Nucleus accumbens (tissue), 56 donors: ENCODE data around the gene IL10RA.

Experiments
- DNase-seq, 56 donors: peaks; one replicate each; lab custom pipeline; 2025; lab: John Stamatoyannopoulos, UW

Gene IL10RA

DNA sequence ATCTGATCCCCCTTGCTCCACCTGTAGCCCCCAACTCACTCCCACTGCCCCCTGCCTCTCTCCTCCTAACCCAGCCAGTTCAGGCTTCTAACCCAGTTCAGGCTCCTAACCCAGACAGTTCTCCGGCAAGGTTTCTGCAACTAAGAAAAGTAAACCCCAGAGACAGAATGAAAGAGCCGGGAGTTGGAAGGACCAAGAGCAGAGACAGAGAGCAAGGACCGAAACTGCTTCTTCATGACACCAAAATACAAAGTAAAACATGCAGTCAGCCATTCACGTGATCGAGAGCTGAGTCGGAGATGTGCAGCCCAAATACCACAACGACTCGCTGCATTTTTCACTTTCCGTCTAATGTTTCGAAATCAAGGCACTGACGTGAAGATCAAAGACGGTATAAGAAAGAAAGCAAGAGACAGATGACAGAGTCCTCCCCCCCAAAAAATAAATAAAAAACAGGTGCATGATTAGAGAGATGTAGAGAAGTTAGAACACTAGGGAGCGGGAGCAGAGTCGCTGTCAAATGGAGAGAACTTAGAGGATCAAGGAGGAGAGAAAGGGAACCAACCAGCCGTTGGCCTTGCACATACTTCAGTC lies 884 bp downstream of the IL10RA start:
- DNase-seq: peak in 2 of 56 donors; percentile 26 to 30

DNA sequence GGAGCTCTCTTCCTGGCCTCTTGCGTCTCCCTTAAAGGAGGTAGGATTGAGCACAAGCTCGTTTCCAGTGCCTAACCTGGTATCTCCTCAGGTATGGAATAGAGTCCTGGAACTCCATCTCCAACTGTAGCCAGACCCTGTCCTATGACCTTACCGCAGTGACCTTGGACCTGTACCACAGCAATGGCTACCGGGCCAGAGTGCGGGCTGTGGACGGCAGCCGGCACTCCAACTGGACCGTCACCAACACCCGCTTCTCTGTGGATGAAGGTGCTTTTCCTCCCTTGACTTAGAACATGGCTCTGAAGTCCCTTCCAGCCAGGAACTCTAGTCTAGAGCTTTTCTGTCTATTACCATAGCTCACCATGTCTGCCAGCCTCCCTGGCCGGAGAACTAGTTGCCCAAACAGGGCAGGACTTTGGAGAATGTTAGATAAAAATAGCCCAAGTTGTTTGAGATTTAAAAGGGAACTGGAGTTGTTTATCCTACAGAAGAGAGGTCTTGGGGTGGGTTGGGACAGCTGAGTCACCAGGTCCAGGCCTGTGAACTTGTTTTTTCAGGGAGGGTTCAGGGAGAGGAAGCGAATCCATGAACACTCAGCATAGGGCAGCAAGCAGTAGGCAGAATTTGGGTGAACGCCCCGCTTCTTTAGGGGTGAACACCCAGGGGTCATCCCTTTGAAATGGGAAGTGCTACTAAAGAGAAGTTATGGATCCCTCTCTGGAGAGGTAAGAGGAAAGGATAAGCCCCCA lies 3.3 kb downstream of the IL10RA start:
- DNase-seq: peak in 1 of 56 donors; percentile 11

DNA sequence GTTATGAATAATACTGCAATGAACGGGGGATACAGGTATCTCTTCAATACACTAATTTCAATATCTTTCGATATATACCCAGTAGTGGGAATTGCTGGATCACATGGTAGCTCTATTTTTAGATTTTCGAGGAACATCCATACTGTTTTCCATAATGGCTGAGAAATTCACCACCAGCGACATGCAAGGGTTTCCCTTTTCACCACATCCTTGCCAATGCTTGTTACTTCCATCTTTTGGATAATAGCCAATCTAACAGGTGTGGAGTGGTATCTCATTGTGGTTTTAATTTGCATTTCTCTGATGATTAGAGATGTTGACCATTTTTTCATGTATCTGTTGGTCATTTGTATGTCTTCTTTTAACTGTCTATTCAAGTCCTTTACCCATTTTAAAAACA lies 5.9 kb downstream of the IL10RA start:
- no peak for DNase-seq

DNA sequence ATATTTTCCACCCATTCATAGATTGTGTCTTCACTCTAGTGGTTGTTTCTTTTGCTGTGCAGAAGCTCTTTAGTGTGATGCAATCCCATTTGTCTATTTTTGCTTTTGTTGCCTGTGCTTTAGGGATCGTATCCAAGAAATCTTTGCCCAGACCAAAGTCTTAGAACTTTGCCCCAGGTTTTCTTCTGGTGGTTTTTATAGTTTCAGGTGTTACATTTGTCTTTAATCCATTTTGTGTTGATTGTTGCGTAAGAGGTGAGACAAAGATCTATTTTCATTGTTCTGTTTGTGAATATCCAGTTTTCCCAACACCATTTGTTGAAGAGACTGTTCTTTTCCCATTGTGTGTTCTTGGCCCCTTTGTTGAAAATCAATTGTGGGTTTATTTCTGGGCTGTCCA lies 6.4 kb downstream of the IL10RA start:
- DNase-seq: no peak

DNA sequence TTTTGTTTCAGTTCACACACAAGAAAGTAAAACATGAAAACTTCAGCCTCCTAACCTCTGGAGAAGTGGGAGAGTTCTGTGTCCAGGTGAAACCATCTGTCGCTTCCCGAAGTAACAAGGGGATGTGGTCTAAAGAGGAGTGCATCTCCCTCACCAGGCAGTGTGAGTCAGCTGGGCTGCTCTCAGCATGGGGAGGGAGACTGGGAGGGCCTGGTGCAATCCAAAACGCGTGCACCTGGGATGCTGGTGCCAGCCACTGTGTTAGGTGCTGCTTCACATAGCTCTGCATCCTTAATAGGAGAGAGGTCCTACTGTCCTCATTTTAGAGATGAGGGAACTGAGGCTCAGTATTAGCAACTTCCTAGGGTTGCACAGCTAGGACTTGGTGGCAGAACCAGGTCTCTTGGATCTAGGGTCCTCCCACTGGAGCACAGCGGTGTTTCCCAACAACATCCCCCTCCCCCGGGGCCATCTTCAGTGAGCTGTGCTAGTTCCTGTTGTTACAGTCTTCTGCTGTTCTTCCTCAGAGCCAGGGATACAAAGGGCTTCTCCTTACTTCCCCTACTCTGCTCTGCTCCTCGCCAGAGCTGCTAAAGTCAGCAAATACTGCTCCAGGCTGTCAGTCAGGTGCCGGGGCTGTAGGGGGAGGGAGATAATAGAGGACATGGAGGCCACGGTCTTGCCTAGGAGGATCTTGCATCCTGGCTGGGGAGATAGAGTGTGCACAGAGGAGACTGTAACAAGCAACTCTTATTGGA lies 8.0 kb downstream of the IL10RA start:
- DNase-seq: peak in 1 of 56 donors; percentile 43

DNA sequence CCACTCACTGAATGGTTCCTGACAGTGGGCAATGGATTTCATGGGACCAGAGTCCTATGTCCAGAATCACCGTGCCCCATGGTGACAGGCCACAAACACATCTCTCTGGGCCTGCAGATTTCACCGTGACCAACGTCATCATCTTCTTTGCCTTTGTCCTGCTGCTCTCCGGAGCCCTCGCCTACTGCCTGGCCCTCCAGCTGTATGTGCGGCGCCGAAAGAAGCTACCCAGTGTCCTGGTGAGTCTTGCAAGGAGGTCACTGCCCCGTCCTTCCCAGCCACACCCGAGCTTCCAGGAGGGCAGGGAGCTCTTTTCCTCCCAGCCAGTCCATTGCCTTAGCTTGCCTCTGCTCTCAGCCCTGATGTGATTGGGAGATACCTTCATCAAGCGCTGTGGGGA lies 9.3 kb downstream of the IL10RA start:
- DNase-seq: no peak

DNA sequence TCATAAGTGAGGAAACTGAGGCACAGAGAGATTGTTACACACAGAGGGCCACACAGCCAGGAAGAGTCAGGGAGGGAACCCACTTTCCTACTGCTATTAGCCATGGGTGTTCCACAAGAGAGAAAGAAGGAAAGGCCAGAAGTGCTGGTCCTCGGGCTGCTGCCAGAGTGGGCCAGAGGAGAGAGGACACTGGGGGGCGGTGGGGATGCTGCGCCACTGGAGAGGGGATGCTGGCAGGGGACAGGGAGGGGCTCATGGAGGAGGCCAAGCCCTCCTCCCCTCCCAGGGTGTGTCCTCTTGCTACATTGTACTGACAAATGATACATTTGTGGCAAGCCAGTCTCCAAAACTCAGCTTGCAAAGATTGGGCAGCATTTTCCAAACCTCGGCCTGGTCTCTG lies 9.9 kb downstream of the IL10RA start:
- no peak for DNase-seq

DNA sequence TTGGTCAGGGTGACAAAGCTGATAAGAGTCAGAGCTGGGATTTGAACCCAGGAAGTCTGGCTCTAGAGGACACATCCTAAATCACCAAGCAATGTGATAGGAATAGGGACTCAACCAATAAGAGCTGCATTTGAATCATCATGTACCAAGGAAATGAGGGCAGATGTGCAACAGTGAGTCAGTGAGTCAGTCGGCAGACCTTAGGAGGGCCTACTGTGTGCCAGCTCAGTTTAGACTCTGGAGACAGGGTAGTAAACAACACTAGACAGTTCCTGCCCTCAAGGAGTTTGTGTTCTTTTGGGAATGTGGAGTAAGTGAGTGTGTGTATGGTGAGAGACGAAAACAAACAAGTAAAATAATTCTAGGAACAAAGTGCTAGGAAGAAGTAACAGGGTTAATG lies 11.2 kb downstream of the IL10RA start:
- DNase-seq: no peak

DNA sequence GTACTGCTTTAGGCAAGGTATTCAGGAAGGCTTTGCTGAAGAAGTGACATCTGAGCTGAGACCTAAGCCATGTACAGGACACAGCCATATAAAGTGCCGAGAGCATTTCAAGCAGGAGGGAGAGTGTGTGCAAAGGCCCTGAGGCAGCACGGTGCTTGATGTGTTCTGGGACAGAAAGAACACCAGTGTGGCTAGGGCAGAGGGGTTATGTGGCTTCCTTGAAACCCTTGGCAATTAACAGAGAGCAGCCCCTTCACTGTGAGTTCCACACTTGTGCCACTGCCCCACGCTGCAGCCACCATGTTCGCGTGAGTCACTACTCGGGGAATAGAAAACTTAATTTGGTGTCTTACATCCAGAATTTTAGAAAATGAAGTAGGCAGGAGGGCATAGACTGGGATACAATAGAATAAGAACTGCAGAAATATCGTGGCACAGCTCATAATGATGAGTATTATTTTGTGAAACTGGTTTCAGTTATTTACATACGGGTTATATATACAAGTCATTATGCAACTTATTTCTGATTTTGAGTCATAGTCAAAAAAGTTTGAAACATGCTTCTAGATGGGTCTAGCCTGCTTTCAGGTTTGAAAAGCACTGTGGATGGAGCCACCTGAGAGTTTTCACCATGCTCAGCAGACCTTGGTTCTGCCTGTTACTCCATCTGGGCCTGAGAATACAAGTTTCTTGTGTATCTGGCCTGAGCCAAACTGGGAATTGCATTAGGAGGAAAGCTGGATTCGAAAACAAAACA lies 11.8 kb downstream of the IL10RA start:
- no peak for DNase-seq

DNA sequence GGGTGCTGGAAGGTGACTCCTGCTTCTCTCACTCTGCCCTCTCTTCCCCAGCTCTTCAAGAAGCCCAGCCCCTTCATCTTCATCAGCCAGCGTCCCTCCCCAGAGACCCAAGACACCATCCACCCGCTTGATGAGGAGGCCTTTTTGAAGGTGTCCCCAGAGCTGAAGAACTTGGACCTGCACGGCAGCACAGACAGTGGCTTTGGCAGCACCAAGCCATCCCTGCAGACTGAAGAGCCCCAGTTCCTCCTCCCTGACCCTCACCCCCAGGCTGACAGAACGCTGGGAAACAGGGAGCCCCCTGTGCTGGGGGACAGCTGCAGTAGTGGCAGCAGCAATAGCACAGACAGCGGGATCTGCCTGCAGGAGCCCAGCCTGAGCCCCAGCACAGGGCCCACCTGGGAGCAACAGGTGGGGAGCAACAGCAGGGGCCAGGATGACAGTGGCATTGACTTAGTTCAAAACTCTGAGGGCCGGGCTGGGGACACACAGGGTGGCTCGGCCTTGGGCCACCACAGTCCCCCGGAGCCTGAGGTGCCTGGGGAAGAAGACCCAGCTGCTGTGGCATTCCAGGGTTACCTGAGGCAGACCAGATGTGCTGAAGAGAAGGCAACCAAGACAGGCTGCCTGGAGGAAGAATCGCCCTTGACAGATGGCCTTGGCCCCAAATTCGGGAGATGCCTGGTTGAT lies 12.6 kb downstream of the IL10RA start:
- no peak for DNase-seq

DNA sequence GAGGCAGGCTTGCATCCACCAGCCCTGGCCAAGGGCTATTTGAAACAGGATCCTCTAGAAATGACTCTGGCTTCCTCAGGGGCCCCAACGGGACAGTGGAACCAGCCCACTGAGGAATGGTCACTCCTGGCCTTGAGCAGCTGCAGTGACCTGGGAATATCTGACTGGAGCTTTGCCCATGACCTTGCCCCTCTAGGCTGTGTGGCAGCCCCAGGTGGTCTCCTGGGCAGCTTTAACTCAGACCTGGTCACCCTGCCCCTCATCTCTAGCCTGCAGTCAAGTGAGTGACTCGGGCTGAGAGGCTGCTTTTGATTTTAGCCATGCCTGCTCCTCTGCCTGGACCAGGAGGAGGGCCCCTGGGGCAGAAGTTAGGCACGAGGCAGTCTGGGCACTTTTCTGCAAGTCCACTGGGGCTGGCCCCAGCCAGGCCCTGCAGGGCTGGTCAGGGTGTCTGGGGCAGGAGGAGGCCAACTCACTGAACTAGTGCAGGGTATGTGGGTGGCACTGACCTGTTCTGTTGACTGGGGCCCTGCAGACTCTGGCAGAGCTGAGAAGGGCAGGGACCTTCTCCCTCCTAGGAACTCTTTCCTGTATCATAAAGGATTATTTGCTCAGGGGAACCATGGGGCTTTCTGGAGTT lies 13.3 kb downstream of the IL10RA start:
- DNase-seq: no peak

DNA sequence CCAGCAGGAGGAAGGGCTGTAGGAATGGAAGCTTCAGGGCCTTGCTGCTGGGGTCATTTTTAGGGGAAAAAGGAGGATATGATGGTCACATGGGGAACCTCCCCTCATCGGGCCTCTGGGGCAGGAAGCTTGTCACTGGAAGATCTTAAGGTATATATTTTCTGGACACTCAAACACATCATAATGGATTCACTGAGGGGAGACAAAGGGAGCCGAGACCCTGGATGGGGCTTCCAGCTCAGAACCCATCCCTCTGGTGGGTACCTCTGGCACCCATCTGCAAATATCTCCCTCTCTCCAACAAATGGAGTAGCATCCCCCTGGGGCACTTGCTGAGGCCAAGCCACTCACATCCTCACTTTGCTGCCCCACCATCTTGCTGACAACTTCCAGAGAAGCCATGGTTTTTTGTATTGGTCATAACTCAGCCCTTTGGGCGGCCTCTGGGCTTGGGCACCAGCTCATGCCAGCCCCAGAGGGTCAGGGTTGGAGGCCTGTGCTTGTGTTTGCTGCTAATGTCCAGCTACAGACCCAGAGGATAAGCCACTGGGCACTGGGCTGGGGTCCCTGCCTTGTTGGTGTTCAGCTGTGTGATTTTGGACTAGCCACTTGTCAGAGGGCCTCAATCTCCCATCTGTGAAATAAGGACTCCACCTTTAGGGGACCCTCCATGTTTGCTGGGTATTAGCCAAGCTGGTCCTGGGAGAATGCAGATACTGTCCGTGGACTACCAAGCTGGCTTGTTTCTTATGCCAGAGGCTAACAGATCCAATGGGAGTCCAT lies 14.1 kb downstream of the IL10RA start:
- no peak for DNase-seq

DNA sequence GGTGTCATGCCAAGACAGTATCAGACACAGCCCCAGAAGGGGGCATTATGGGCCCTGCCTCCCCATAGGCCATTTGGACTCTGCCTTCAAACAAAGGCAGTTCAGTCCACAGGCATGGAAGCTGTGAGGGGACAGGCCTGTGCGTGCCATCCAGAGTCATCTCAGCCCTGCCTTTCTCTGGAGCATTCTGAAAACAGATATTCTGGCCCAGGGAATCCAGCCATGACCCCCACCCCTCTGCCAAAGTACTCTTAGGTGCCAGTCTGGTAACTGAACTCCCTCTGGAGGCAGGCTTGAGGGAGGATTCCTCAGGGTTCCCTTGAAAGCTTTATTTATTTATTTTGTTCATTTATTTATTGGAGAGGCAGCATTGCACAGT lies 14.6 kb downstream of the IL10RA start:
- no peak for DNase-seq

DNA sequence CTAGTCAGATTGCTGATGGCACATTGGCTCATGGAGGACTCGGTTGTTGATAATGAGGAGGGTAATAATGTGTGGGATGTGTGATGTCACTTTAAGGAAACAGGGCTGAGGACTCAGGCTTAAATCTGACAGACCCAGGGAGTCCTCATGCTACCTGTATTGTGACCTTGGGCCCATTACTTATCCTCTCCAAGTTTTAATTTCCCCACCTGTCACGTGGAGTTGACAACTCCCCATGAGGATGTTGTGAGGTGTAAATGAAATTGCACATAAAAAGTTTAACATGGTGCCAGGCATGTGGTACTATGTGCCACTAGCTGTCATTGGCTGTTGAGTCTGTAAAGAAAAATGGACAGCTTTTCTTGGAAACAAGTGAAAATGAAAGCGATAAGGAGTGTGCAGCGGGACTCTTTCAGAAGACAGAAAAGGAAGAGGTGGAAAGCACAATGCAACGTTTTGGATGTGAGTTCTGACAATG lies 15.3 kb downstream of the IL10RA start:
- no peak for DNase-seq

DNA sequence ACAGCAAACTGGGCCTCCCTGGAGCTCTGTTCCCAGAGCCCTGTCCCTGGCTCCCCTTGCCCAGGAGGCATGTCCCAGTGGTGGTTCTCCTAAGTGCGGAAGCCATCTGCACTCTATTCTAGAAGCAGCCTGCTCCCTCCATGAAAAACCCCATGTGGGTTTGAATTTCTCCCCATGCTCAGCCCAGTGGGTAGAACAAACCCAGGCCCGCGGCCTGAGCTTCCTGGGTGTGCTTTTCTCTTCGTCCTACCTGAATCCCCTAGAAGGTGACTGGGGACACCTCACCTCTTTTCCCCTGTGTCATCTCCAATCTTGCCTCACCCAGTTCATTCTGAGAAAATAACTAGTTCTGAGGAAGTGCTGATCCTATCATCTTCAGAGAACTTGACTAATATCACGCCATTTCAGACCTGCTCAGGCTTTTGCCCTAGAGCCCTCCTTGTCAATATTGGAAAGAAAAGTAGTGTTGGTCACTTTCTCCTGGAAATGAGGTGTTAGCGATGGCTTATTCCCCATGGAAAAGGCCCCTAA lies 15.9 kb downstream of the IL10RA start:
- no peak for DNase-seq

DNA sequence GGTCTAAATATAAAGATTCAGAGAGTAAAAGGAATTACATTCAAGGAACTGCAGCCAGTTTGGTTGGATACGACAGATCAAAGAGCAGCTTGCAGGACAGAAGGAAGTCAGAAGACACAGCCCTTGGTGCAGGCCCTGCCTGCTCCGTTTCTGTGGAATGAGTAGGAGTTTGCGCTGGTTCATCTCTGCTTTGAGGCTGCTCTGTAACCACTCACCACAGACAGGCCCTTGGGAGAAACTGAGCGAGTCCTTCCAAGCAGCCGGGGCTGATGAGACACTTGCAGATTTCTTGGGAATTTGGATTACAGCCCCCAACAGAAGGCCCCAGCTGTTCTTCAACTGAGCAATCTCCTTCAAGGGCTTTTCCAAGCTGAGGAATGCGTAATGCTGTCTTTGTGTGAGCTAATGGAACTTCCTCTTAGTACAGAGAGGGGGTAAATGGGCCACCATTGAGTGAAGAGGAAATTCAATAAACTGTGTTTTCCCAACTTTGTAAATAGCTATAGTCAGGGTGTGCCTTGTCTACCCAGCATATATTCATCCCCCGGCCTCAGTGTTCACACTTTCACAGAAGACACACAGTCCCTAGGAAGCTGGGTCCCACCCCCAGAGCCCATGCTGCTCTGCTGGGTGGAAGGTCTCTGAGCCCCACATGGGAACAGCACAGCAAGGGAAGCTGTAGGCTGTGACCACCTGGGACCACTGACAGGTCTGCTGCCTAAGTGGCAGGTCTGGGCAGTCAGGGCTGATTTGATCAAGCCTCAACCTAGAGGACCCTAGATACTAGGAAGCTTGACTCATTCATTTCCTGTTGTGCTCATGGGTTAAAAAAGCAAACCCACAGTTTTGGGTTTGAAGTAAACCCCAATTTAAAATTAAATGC lies 16.6 kb downstream of the IL10RA start:
- DNase-seq: no peak

DNA sequence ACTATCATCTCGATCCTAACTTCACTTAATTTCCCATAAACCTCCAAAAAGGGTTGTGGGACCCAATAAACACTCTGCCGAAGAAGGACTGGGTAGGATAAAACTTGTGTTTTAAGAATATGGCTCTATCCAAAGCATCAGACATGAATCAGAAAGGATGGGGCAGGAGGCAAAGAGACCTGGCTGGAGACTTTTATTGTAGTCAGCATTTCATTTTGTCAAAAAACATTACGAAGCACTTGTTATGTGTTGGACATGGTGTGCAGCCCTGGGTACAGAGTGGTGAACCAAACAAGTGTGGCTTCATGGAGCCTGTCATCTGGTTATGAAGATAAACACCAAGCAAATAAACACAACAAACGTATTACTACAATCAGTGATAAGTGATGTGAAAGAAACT lies 17.3 kb downstream of the IL10RA start:
- no peak for DNase-seq
